HG03103 (cell line): ENCODE data around the gene SGSM1.

Experiments used
- ATAC-seq: cut with Tn5 transposase; IDR thresholded peaks from one replicate; pipeline ENCODE4 v1.9.1; 2021; ENCODE audit warnings: low read depth; ENCODE audit not compliant: unreplicated experiment

Gene SGSM1

GRCh38 chr22:24947383-24947782 lies 141.4 kb downstream of the SGSM1 start:
- ATAC-seq = no peak

GRCh38 chr22:24947881-24948280 lies 141.9 kb downstream of the SGSM1 start:
- no peak for ATAC-seq

- ATAC-seq = no peak
Measured at GRCh38 chr22:24948356-24949202, 142.6 kb downstream of the SGSM1 start.

DNA sequence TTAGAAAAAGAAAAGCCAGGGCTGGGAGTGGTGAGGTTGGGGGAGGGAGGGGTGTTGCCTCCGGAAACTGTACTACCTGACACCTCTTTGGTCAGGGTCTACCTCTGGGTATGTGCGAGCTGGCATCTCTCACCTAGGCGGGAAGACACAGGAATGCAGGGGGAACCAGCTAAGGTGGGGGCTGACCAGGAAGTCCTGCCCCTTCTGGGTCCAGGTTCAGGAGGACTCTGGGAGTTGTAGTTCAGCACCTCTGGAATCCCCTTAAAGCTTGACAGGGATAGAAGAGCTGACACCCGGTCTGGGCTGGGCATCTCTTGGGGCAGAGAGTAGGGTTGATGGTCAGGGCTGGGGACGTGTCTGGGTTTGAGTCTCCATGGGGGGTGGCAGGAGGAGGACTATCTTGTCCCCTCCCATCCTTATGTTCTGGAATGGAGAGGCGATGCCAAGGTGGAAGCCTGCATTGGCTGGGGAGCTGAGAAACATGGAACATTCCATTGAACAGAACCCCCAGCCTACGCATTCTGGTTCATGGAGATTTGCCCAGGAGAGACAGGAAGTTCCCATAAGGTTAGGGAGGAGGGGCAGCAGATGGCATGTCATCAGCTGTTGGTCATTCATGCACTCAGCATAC lies 144.4 kb downstream of the SGSM1 start:
- ATAC-seq = no peak

- ATAC-seq = peak; percentile 55
Measured at GRCh38 chr22:24951942-24952836, 146.2 kb downstream of the SGSM1 start, which contains the start of gene KIAA1671. Gene KIAA1671, plus strand, starts transcription at chr22:24952716. Its CDS starts 75,284 bp downstream, at chr22:25028000.

GRCh38 chr22:24952837-24953383 lies 146.9 kb downstream of the SGSM1 start:
- ATAC-seq = no peak

- no peak for ATAC-seq
Measured at GRCh38 chr22:24953384-24954113, 147.5 kb downstream of the SGSM1 start.

DNA sequence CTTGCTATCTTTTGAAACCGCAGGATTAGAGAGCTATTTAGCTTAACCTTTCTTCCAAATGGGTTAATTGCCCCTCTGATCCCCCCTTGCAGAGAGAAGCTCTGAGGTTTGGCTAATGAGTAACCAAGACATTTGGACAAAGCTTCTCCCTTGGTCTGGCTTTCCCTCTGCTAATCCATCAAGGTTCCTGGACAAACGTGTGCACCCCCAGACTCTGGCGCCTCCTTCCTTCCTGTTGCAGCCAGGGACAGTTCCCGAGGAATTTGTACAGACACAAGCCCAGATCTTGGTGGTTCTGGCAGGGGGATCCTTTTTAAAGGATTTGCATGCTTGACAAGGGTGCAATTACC lies 148.1 kb downstream of the SGSM1 start:
- no peak for ATAC-seq

DNA sequence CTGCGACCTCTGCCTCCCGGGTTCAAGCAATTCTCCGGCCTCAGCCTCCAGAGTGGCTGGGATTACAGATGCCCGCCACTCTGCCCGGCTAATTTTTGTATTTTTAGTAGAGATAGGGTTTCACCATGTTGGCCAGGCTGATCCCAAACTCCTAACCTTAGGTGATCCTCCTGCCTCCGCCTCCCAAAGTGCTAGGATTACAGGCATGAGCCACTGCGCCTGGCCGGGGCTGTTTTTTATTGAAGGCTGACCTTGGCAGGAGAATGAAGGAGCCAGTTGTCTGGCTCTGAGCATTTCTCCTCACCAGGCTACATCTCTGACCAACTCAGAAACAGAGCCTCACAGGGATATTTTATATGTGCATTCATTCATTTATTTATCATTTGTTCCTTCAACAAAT lies 148.8 kb downstream of the SGSM1 start:
- no peak for ATAC-seq

DNA sequence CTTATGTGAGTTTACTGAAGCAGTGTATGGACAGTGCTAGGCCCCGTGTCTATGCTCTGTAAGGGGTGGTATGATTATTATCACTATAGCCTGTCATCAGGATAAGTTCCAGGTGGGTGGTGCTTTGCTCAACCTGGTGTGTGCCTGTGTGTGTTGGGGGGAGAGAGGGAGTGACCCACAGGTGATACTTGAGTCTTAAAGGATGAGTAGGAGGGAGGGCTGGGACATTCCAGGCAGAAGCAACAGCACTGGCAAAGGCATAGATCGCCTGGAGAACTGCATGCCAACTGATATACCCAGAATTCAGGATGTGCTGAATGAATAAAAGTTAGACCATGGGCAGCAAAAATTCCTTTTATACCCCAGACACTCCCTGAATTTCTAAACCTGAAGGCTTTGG lies 151.0 kb downstream of the SGSM1 start:
- ATAC-seq = no peak

GRCh38 chr22:24961217-24961844 lies 155.3 kb downstream of the SGSM1 start:
- ATAC-seq = no peak

DNA sequence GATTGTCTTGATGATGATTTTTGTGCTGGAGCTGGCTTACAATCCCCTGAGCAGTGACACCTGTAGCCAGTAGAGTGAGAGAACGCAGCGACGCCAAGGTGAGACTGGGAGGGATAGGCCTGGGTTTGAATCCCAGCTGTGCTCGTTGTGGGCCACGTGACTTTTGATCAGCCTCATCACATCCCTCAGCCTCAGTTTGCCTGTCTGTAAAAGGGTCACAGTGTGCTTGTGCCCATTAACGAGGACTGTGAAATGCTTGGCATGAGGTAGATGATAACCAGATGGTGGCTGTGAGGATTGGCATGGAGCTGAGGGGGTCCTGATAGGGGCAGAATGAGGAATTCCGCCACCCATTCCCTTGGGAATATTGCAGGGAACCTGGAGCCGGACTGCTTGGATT lies 156.1 kb downstream of the SGSM1 start:
- no peak for ATAC-seq

DNA sequence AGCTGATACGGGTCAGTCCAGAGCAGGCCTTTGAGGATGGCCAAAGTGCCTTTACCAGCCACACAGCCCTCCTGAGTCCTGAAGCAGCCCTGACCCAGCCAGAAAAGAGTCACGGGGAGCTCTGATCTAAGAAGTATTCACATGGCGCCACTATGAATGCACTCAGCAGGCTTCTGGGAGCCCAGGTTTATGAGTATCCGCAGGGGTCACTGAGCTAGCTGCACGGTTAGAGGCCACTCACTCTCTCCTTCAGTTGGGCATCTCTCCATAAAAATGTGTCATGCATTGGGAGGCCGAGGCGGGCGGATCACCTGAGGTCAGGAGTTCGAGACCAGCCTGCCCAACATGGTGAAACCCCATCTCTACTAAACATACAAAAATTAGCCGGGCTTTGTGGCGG lies 156.8 kb downstream of the SGSM1 start:
- no peak for ATAC-seq

- ATAC-seq = no peak
Measured at GRCh38 chr22:24964441-24964840, 158.4 kb downstream of the SGSM1 start.

DNA sequence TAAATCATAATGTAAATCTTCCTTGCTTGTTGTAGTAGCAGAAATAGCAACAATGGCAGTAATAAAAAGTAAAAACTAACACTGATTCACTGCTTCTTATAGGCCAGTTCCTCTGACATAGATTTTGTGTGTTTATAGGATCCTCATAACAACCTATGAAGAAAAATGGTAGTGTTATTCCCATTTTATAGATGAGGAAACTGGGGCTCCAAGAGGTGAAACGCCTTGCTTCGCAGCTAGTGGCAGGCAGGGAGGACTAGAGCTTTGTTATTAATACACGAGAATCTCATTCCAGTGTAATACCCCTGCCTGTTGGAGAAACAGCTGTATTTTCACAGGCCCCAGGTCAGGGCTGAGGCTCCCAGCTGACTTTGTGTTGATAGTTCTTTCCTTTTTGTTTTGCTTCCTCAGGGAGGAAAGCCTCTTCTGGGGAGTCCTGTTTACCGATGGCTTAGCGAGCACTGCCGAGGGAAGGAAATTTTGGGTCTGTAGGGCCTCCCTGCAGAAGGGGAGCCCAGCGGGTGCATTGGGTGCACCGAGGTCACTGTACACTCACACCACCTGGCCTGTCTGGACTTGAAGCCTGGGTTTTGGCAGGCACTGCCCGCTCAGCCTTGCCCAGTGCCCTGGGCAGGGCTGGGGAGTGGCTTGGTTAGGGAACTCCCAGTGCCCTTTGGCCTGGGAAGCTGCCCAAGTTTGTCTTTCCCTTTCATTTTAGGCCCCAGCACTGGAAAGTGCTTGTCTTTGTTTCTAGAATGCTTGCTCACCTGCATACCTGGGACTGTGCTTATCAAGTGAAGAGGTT lies 160.0 kb downstream of the SGSM1 start:
- no peak for ATAC-seq

- no peak for ATAC-seq
Measured at GRCh38 chr22:24968066-24968561, 162.1 kb downstream of the SGSM1 start.

GRCh38 chr22:24969560-24970301 lies 163.7 kb downstream of the SGSM1 start:
- no peak for ATAC-seq

DNA sequence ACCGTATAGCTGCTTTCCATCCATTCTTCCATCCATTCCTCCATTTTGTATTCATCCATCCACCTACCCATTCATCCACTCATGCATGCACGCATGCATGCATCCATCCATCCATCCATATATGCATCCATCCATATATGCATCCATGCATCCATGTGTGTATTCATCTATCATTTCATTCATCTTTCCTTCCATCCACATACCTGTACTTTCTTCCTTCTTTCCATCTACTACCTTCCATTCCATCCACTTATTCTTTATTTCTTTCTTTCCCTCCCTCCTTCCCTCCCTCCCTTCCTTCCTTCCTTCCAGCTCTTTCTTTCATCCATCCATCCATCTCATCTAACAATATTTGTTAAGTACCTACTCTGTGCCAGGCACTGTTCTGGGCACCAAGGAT lies 166.4 kb downstream of the SGSM1 start:
- ATAC-seq = no peak
